Liver (tissue), 9 donors: ENCODE results near the gene RAB3GAP1. TPM values are rescaled to one million over a fixed set of nuclear protein-coding genes. Genes with fewer than 3 reads are reported as not detected.

Experiments
- DNase-seq: peaks from one replicate; pipeline ENCODE4 v3.0.0-alpha.2; 2017; ENCODE audit warnings: low spot score
- H3K27ac ChIP-seq, 2 donors: one replicate each; pipeline ENCODE4 v1.7.0; 2013; ENCODE audit warnings: inconsistent platforms in 2 of 2, low read length in 2 of 2, control low read depth in 1 of 2, low read depth in 1 of 2, mild to moderate bottlenecking in 1 of 2
- H3K27me3 ChIP-seq, 4 donors: one replicate each; pipeline versions ENCODE4 v1.6.1 to v1.7.0; 2013; ENCODE audit warnings: low read length in 3 of 4, inconsistent platforms in 1 of 4, mild to moderate bottlenecking in 1 of 4, moderate library complexity in 1 of 4; ENCODE audit not compliant: control insufficient read depth in 4 of 4, insufficient read depth in 4 of 4
- H3K36me3 ChIP-seq, 4 donors: one replicate each; pipeline versions ENCODE4 v1.6.1 to v1.7.0; 2013; ENCODE audit warnings: low read length in 3 of 4, mild to moderate bottlenecking in 3 of 4, low read depth in 1 of 4, moderate library complexity in 1 of 4; ENCODE audit not compliant: control insufficient read depth in 4 of 4, insufficient read depth in 3 of 4
- H3K4me1 ChIP-seq, 4 donors: one replicate each; pipeline versions ENCODE4 v1.6.1 to v1.7.0; 2013; ENCODE audit warnings: low read length in 3 of 4, mild to moderate bottlenecking in 3 of 4, moderate library complexity in 1 of 4; ENCODE audit not compliant: control insufficient read depth in 4 of 4, insufficient read depth in 4 of 4
- H3K4me3 ChIP-seq, 3 donors: one replicate each; pipeline versions ENCODE4 v1.6.1 to v1.7.0; 2013; ENCODE audit warnings: low read length in 3 of 3, control low read depth in 1 of 3, low read depth in 1 of 3, mild to moderate bottlenecking in 1 of 3
- H3K9ac ChIP-seq, 2 donors: one replicate each; pipeline ENCODE4 v1.7.0; 2013; ENCODE audit warnings: low read length in 2 of 2, mild to moderate bottlenecking in 2 of 2, moderate library complexity in 2 of 2, control low read depth in 1 of 2, low read depth in 1 of 2
- H3K9me3 ChIP-seq, 4 donors: one replicate each; pipeline versions ENCODE4 v1.6.1 to v1.7.0; 2013; ENCODE audit warnings: low read length in 3 of 4; ENCODE audit not compliant: control insufficient read depth in 4 of 4
- ATF3 ChIP-seq: IDR thresholded peaks from 2 replicates; pipeline ENCODE4 v1.6.1; 2016; ENCODE audit warnings: antibody characterized with exemption
- FOXA1 ChIP-seq: IDR thresholded peaks from 2 replicates; pipeline ENCODE4 v1.6.1; 2016; ENCODE audit warnings: antibody characterized with exemption
- FOXA2 ChIP-seq: IDR thresholded peaks from 2 replicates; pipeline ENCODE4 v1.6.1; 2016; ENCODE audit warnings: antibody characterized with exemption
- GABPA ChIP-seq, 2 donors: IDR thresholded peaks in 1 of 2; conservative IDR thresholded peaks in 1 of 2; 2 replicates each; pipeline ENCODE4 v1.6.1; 2016; ENCODE audit warnings: antibody characterized with exemption in 2 of 2, mild to moderate bottlenecking in 1 of 2, moderate library complexity in 1 of 2
- HNF4A ChIP-seq, 2 donors: conservative IDR thresholded peaks; 2 replicates each; pipeline ENCODE4 v1.6.1; 2016; ENCODE audit warnings: antibody characterized with exemption in 2 of 2, mild to moderate bottlenecking in 2 of 2
- HNF4G ChIP-seq: IDR thresholded peaks from 2 replicates; pipeline ENCODE4 v1.6.1; 2016; ENCODE audit warnings: antibody characterized with exemption
- NR2F2 ChIP-seq: IDR thresholded peaks from 2 replicates; pipeline ENCODE4 v1.6.1; 2016; ENCODE audit warnings: antibody characterized with exemption
- RXRA ChIP-seq, 2 donors: IDR thresholded peaks; 2 replicates each; pipeline ENCODE4 v1.6.1; 2017 to 2018; ENCODE audit warnings: antibody characterized with exemption in 2 of 2, mild to moderate bottlenecking in 1 of 2
- SP1 ChIP-seq: IDR thresholded peaks from 2 replicates; pipeline ENCODE4 v1.6.1; 2018; ENCODE audit warnings: antibody characterized with exemption, mild to moderate bottlenecking
- TAF1 ChIP-seq: conservative IDR thresholded peaks from 2 replicates; pipeline ENCODE4 v1.6.1; 2016; ENCODE audit warnings: antibody characterized with exemption, mild to moderate bottlenecking
- YY1 ChIP-seq: IDR thresholded peaks from 2 replicates; pipeline ENCODE4 v1.6.1; 2016; ENCODE audit warnings: antibody characterized with exemption, mild to moderate bottlenecking
- WGBS: extraction: QIAGEN DNeasy Blood & Tissue Kit; methylation state at CpG from one replicate; pipeline ENCODE4 v1.1.7; 2013; 5-methylcytosine and 5-hydroxymethylcytosine counted together
- polyA plus RNA-seq, 2 donors: library from polyadenylated mRNA; stranded (reverse) in 1 of 2; unstranded in 1 of 2; fragments of 200-250 nt in 1 of 2; fragments of >200 nt in 1 of 2; fragmentation: Nextera tagmentation in 1 of 2; extraction: Ambion mirVana in 1 of 2; gene quantifications; one replicate each; pipeline versions ENCODE4 v1.2.1 to v1.2.3, GENCODE V29; 2013 to 2015
- total RNA-seq, 2 donors: library from RNA; depleted of rRNA; stranded (reverse); fragments of >200 nt; gene quantifications; one replicate each; pipeline ENCODE4 v1.2.3, GENCODE V29; 2014
- TF ChIP-seq, protein P1 (sequence below): fragments of 150-350 bp; IDR thresholded peaks from 2 replicates; pipeline ENCODE4 v1.5.1; 2017; ENCODE audit warnings: improper control_type of control experiment, low read depth, low read length; ENCODE audit not compliant: missing input control
- TF ChIP-seq, protein P2 (sequence below): IDR thresholded peaks from 2 replicates; pipeline ENCODE4 v1.6.1; 2016; ENCODE audit warnings: antibody characterized with exemption
- TF ChIP-seq, protein P3 (sequence below): IDR thresholded peaks from 2 replicates; pipeline ENCODE4 v1.6.1; 2016; ENCODE audit warnings: antibody characterized with exemption
- donor health status: healthy.
- donor health status: healthy.
- donor health status: healthy.
- donor health status: healthy.
- donor health status: healthy.

The RAB3GAP1 gene
- total and polyA plus RNA-seq, 4 donors = 8.8 to 30.0 (median 15.1) TPM

GRCh38 chr2:135179689-135180088 is 127.6 kb downstream of the RAB3GAP1 start:
- Histone ChIP-seq H3K9ac (no peak overlapping the region), H3K27me3 (no peaks in the 10 kb centered on the region), H3K4me1 (no peaks in the 10 kb centered on the region), H3K9me3 (peaks cover 0 to 2% (median 0%) of the 10 kb centered on the region in 4 donors), H3K27ac (no peak overlapping the region), H3K36me3 (peaks cover 0 to 7% (median 4%) of the 10 kb centered on the region in 4 donors), H3K4me3 (no peak overlapping the region)
- 99% methylated on average over 1 of the region's 1 CpG for WGBS
- DNase-seq = no peak
- TF ChIP-seq, protein P1, sequence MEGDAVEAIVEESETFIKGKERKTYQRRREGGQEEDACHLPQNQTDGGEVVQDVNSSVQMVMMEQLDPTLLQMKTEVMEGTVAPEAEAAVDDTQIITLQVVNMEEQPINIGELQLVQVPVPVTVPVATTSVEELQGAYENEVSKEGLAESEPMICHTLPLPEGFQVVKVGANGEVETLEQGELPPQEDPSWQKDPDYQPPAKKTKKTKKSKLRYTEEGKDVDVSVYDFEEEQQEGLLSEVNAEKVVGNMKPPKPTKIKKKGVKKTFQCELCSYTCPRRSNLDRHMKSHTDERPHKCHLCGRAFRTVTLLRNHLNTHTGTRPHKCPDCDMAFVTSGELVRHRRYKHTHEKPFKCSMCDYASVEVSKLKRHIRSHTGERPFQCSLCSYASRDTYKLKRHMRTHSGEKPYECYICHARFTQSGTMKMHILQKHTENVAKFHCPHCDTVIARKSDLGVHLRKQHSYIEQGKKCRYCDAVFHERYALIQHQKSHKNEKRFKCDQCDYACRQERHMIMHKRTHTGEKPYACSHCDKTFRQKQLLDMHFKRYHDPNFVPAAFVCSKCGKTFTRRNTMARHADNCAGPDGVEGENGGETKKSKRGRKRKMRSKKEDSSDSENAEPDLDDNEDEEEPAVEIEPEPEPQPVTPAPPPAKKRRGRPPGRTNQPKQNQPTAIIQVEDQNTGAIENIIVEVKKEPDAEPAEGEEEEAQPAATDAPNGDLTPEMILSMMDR = no peak
- no peak for TF ChIP-seq NR2F2
- no peak for TF ChIP-seq SP1
- no peak for TF ChIP-seq FOXA2
- TF ChIP-seq, protein P2, sequence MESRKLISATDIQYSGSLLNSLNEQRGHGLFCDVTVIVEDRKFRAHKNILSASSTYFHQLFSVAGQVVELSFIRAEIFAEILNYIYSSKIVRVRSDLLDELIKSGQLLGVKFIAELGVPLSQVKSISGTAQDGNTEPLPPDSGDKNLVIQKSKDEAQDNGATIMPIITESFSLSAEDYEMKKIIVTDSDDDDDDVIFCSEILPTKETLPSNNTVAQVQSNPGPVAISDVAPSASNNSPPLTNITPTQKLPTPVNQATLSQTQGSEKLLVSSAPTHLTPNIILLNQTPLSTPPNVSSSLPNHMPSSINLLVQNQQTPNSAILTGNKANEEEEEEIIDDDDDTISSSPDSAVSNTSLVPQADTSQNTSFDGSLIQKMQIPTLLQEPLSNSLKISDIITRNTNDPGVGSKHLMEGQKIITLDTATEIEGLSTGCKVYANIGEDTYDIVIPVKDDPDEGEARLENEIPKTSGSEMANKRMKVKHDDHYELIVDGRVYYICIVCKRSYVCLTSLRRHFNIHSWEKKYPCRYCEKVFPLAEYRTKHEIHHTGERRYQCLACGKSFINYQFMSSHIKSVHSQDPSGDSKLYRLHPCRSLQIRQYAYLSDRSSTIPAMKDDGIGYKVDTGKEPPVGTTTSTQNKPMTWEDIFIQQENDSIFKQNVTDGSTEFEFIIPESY = no peak
- TF ChIP-seq YY1 = no peak
- no peak for TF ChIP-seq TAF1
- TF ChIP-seq, protein P3, sequence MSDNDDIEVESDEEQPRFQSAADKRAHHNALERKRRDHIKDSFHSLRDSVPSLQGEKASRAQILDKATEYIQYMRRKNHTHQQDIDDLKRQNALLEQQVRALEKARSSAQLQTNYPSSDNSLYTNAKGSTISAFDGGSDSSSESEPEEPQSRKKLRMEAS = no peak
- TF ChIP-seq FOXA1 = no peak
- no peak for TF ChIP-seq HNF4G

DNA sequence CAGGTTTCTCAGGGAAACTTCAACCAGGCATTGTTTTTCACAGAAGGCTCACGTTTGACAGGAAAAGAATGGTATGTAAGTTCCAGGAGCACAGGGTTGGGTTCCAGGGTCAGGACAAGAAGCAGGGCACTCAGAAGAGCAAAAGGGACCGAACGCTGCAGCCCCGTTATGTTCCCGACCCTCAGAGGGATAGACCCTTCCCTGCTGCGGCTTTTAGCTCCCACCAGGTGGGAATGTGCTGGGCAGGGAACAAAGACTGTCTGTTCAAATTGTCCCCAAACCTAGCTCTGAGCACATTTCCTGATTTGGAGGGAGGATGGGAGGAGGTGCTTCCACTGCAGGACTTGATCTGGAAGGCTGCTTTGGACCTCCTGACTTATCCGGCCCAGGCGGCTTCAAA is 130.1 kb downstream of the RAB3GAP1 start:
- no peak for DNase-seq
- WGBS = 89% methylated on average over 8 of the region's 8 CpGs
- H3K36me3 ChIP-seq = peaks cover 0 to 4% (median 0%) of the 10 kb centered on the region in 4 donors
- no peaks in the 10 kb centered on the region for H3K9me3 ChIP-seq
- TF ChIP-seq HNF4A (conservative IDR thresholded peaks at IDR 0.05) (no peak), YY1 (no peak), RXRA (IDR thresholded peaks at IDR 0.05) (no peak), NR2F2 (no peak), HNF4G (no peak), GABPA (IDR thresholded peaks at IDR 0.05 in 1 of 2, conservative IDR thresholded peaks at IDR 0.05 in 1 of 2) (no peak), ATF3 (no peak)
- TF ChIP-seq, protein P3 = no peak
- TF ChIP-seq, protein P2 = no peak
- TF ChIP-seq, protein P1 = no peak
- H3K4me3 ChIP-seq = no peak overlapping the region
- H3K9ac ChIP-seq = no peak overlapping the region
- H3K27me3 ChIP-seq = no peaks in the 10 kb centered on the region
- H3K27ac ChIP-seq = no peak overlapping the region
- H3K4me1 ChIP-seq = no peaks in the 10 kb centered on the region
